GM12878 (cell line): ENCODE results near the gene HOGA1. TPM values are rescaled to one million over a fixed set of nuclear protein-coding genes. Genes with fewer than 3 reads are reported as not detected.
A peak's percentile ranks its signal among the peaks of the same experiment; 100 is the strongest.

Source experiments
- ASH2L ChIP-seq: fragments of 300-600, 200-600 bp; sonication (generic); IDR thresholded peaks from 2 replicates; pipeline ENCODE4 v1.6.1; 2017; ENCODE audit warnings: low read depth, mild to moderate bottlenecking, borderline replicate concordance
- CEBPB ChIP-seq, 2 experiments: fragments of 150-350 bp in 1 of 2; IDR thresholded peaks; 2 replicates each; pipeline ENCODE4 v1.6.1; 2012 to 2014; ENCODE audit warnings: low read depth in 2 of 2, low read length in 2 of 2, borderline replicate concordance in 1 of 2, inconsistent platforms in 1 of 2
- EP300 ChIP-seq, 2 experiments: fragments of 150-350 bp in 1 of 2; IDR thresholded peaks; 2 replicates each; pipeline ENCODE4 v1.6.1; 2011 to 2012; ENCODE audit warnings: low read depth in 2 of 2, low read length in 2 of 2, borderline replicate concordance in 1 of 2, improper control_type of control experiment in 1 of 2, inconsistent platforms in 1 of 2; ENCODE audit not compliant: control insufficient read depth in 1 of 2
- FOXK2 ChIP-seq: fragments of 450-650 bp; IDR thresholded peaks from 2 replicates; pipeline ENCODE4 v1.6.1; 2017; ENCODE audit warnings: mild to moderate bottlenecking, moderate library complexity
- JUNB ChIP-seq: IDR thresholded peaks from 2 replicates; pipeline ENCODE4 v1.6.1; 2016; ENCODE audit warnings: antibody characterized with exemption, mild to moderate bottlenecking
- NR2C2 ChIP-seq: IDR thresholded peaks from 2 replicates; pipeline ENCODE4 v1.6.1; 2011; ENCODE audit warnings: borderline replicate concordance, low read depth; ENCODE audit not compliant: control insufficient read depth, insufficient read length
- POLR2A ChIP-seq: IDR thresholded peaks from 2 replicates; pipeline ENCODE4 v1.6.1; 2011; ENCODE audit warnings: low read depth, mild to moderate bottlenecking, low read length
- RCOR1 ChIP-seq: conservative IDR thresholded peaks from 2 replicates; pipeline ENCODE4 v1.6.1; 2012; ENCODE audit warnings: low read depth, low read length, improper control_type of control experiment
- REST ChIP-seq: IDR thresholded peaks from 2 replicates; pipeline ENCODE4 v1.6.1; 2012; ENCODE audit warnings: mild to moderate bottlenecking, low read depth, low read length
- SKIL ChIP-seq: fragments of 450-650 bp; IDR thresholded peaks from 2 replicates; pipeline ENCODE4 v1.6.1; 2017; ENCODE audit warnings: mild to moderate bottlenecking, low read depth, inconsistent platforms; ENCODE audit not compliant: poor library complexity, severe bottlenecking
- SPI1 ChIP-seq: IDR thresholded peaks from 2 replicates; pipeline ENCODE4 v1.6.1; 2011; ENCODE audit warnings: low read depth, mild to moderate bottlenecking, low read length, moderate library complexity, borderline replicate concordance; ENCODE audit not compliant: insufficient read depth
- SREBF2 ChIP-seq: IDR thresholded peaks from 2 replicates; pipeline ENCODE4 v1.6.1; 2012; ENCODE audit warnings: mild to moderate bottlenecking, low read length
- ZBED1 ChIP-seq: IDR thresholded peaks from 2 replicates; pipeline ENCODE4 v1.6.1; 2016; ENCODE audit warnings: borderline replicate concordance
- ZNF217 ChIP-seq: fragments of 450-650 bp; IDR thresholded peaks from 2 replicates; pipeline ENCODE4 v1.6.1; 2017; ENCODE audit warnings: antibody characterized with exemption, mild to moderate bottlenecking
- polyA plus RNA-seq, 11 experiments: library from polyadenylated mRNA; depleted of rRNA in 4 of 11; unstranded in 6 of 11; stranded (reverse) in 5 of 11; fragments of >200 nt; fragmentation: Nextera tagmentation in 4 of 11; fragmentation: Illumina TruSeq in 1 of 11; extraction: Ambion mirVana in 4 of 11; extraction: Trizol in 1 of 11; gene quantifications; 1 replicate in 1 of 11; 2 replicates in 10 of 11; pipeline versions ENCODE4 v1.2.1 to v1.2.3, GENCODE V29; 2011 to 2016; ENCODE audit warnings: inconsistent platforms in 2 of 11, missing spikeins in 2 of 11, low read depth in 1 of 11
- total RNA-seq, 4 experiments: library from RNA; depleted of rRNA in 3 of 4; stranded (reverse); fragments of >200 nt in 3 of 4; fragmentation: Illumina TruSeq in 1 of 4; extraction: Trizol in 1 of 4; gene quantifications; 2 replicates each; pipeline versions ENCODE4 v1.2.1 to v1.2.3, GENCODE V29; 2013 to 2021
- TF ChIP-seq, protein P1 (sequence below): IDR thresholded peaks from 2 replicates; pipeline ENCODE4 v1.6.1; 2012; ENCODE audit warnings: low read depth, low read length, improper control_type of control experiment
- TF ChIP-seq, protein P2 (sequence below): fragments of 450-650 bp; IDR thresholded peaks from 2 replicates; pipeline ENCODE4 v1.6.1; 2018; ENCODE audit warnings: borderline replicate concordance, mild to moderate bottlenecking; ENCODE audit not compliant: partially characterized antibody

The HOGA1 gene
- total and polyA plus RNA-seq, 10 of the 15 experiments (the other 5 are each of a cell fraction or from before 2014, with no cell fraction given) = 0.01 to 0.19 (median 0.06) TPM; not detected in 6

- TF ChIP-seq, protein P1, sequence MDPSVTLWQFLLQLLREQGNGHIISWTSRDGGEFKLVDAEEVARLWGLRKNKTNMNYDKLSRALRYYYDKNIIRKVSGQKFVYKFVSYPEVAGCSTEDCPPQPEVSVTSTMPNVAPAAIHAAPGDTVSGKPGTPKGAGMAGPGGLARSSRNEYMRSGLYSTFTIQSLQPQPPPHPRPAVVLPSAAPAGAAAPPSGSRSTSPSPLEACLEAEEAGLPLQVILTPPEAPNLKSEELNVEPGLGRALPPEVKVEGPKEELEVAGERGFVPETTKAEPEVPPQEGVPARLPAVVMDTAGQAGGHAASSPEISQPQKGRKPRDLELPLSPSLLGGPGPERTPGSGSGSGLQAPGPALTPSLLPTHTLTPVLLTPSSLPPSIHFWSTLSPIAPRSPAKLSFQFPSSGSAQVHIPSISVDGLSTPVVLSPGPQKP = no peak
- TF ChIP-seq POLR2A (peak; percentile 42; the same call in 1 of the 2 replicates), RCOR1 (no peak), SREBF2 (no peak), JUNB (no peak; the same call in 1 of the 2 replicates), EP300 (IDR thresholded peaks at IDR 0.05; ENCODE audit: borderline replicate concordance in 1 of 2, control insufficient read depth in 1 of 2, low read depth in 2 of 2, low read length in 2 of 2) (peak in 1 of 2 experiments; percentile 45; a peak in 1 of 4 replicates), FOXK2 (no peak), ZBED1 (no peak), CEBPB (IDR thresholded peaks at IDR 0.05; ENCODE audit: borderline replicate concordance in 1 of 2, low read depth in 2 of 2, low read length in 2 of 2) (no peak), ZNF217 (no peak), NR2C2 (no peak), SPI1 (peak; percentile 45; the same call in 1 of the 2 replicates), REST (no peak), SKIL (no peak), ASH2L (peak; percentile 98; the same call in 1 of the 2 replicates)
- TF ChIP-seq, protein P2, sequence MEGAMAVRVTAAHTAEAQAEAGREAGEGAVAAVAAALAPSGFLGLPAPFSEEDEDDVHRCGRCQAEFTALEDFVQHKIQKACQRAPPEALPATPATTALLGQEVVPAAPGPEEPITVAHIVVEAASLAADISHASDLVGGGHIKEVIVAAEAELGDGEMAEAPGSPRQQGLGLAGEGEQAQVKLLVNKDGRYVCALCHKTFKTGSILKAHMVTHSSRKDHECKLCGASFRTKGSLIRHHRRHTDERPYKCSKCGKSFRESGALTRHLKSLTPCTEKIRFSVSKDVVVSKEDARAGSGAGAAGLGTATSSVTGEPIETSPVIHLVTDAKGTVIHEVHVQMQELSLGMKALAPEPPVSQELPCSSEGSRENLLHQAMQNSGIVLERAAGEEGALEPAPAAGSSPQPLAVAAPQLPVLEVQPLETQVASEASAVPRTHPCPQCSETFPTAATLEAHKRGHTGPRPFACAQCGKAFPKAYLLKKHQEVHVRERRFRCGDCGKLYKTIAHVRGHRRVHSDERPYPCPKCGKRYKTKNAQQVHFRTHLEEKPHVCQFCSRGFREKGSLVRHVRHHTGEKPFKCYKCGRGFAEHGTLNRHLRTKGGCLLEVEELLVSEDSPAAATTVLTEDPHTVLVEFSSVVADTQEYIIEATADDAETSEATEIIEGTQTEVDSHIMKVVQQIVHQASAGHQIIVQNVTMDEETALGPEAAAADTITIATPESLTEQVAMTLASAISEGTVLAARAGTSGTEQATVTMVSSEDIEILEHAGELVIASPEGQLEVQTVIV = no peak
These were observed 64.6 kb downstream of the HOGA1 start (continued) for GRCh38 chr10:97648562-97649404.
